HT1080 (cell line): ENCODE measurements around the gene DIMT1. TPM values are rescaled to one million over a fixed set of nuclear protein-coding genes. Genes with fewer than 3 reads are reported as not detected.

ENCODE experiments used
- DNase-seq: peaks from one replicate; pipeline ENCODE4 v3.0.0-alpha.2; 2015; ENCODE audit warnings: low read depth
- polyA plus RNA-seq, 2 experiments: library from polyadenylated mRNA; depleted of rRNA; stranded (reverse); fragments of >200 nt; gene quantifications; 2 replicates each; pipeline ENCODE4 v1.2.3, GENCODE V29; 2015
- total RNA-seq: library from RNA; depleted of rRNA; stranded (reverse); fragments of >200 nt; shearing (Covaris generic); gene quantifications from 2 replicates; pipeline ENCODE4 v1.2.3, GENCODE V29; 2014; rRNA removed

DIMT1 gene
- 82.7 and 116 TPM in 2 replicates for total RNA-seq
- 50.9 and 53.5 TPM in 2 replicates for polyA plus RNA-seq (2015; cell fraction: cytosol; rRNA removed)
- 41.3 and 57.0 TPM in 2 replicates for polyA plus RNA-seq (2015; cell fraction: nucleus; rRNA removed)

GRCh38 chr5:62403411-62404250, at the start of gene DIMT1:
Gene DIMT1 (minus strand): TSS chr5:62403905. CDS start chr5:62403772, 133 bp downstream.
- peak; percentile 95 for DNase-seq

- DNase-seq: no peak
Observed at GRCh38 chr5:62450259-62450658, 46.6 kb upstream of the DIMT1 start.

GRCh38 chr5:62448528-62448927, 44.8 kb upstream of the DIMT1 start:
- DNase-seq: no peak

- DNase-seq: no peak
Observed at GRCh38 chr5:62432621-62433064, 28.9 kb upstream of the DIMT1 start.

- no peak for DNase-seq
Observed at GRCh38 chr5:62431735-62432620, 28.3 kb upstream of the DIMT1 start.

GRCh38 chr5:62424763-62425162, 21.1 kb upstream of the DIMT1 start:
- DNase-seq: no peak

- DNase-seq: no peak
Observed at GRCh38 chr5:62421414-62421813, 17.7 kb upstream of the DIMT1 start.

- no peak for DNase-seq
Observed at GRCh38 chr5:62419609-62420008, 15.9 kb upstream of the DIMT1 start.

GRCh38 chr5:62418462-62419076, 14.9 kb upstream of the DIMT1 start:
- DNase-seq: no peak

GRCh38 chr5:62413711-62414110, 10.0 kb upstream of the DIMT1 start:
- no peak for DNase-seq

GRCh38 chr5:62412549-62413329, 9.0 kb upstream of the DIMT1 start, which contains the start of gene IPO11:
Gene IPO11 (plus strand): TSS chr5:62412763. CDS start chr5:62437280, 24,517 bp downstream.
- peak; percentile 98 for DNase-seq

GRCh38 chr5:62395210-62395950, 8.3 kb downstream of the DIMT1 start:
- DNase-seq: peak; percentile 39

GRCh38 chr5:62386824-62387223, 16.9 kb downstream of the DIMT1 start:
- no peak for DNase-seq

- DNase-seq: no peak
Observed at GRCh38 chr5:62385816-62386400, 17.8 kb downstream of the DIMT1 start.

GRCh38 chr5:62385131-62385530, 18.6 kb downstream of the DIMT1 start:
- no peak for DNase-seq

- no peak for DNase-seq
Observed at GRCh38 chr5:62376064-62376463, 27.6 kb downstream of the DIMT1 start.

- DNase-seq: no peak
Observed at GRCh38 chr5:62375627-62376026, 28.1 kb downstream of the DIMT1 start.

- no peak for DNase-seq
Observed at GRCh38 chr5:62374090-62374489, 29.6 kb downstream of the DIMT1 start.

GRCh38 chr5:62373382-62373781, 30.3 kb downstream of the DIMT1 start:
- no peak for DNase-seq
